Sigmoid colon (tissue), 4 donors: ENCODE results near the gene ADAMTS7.

Source experiments
- CTCF ChIP-seq, 4 experiments: fragments of 450-650 bp in 3 of 4; fragments of 200-600 bp in 1 of 4; IDR thresholded peaks; one replicate each; pipeline ENCODE4 v1.5.1; 2016 to 2019; ENCODE audit warnings: antibody characterized with exemption in 4 of 4, mild to moderate bottlenecking in 3 of 4, moderate library complexity in 2 of 4
- EP300 ChIP-seq, 4 donors: sonication (generic); formaldehyde crosslinking; IDR thresholded peaks; one replicate each; pipeline ENCODE4 v1.6.1; 2017; ENCODE audit warnings: antibody characterized with exemption in 4 of 4
- POLR2A ChIP-seq, 2 donors: fragments of 450-650 bp; IDR thresholded peaks; one replicate each; pipeline ENCODE4 v1.6.1; 2016; ENCODE audit warnings: antibody characterized with exemption in 2 of 2, mild to moderate bottlenecking in 2 of 2, moderate library complexity in 2 of 2
- POLR2AphosphoS5 ChIP-seq, 4 donors: sonication (generic); formaldehyde crosslinking; IDR thresholded peaks; one replicate each; pipeline ENCODE4 v1.6.1; 2017; ENCODE audit warnings: antibody characterized with exemption in 4 of 4

GRCh38 chr15:78740904-78741274, 70.4 kb downstream of the ADAMTS7 start:
- TF ChIP-seq EP300 (IDR thresholded peaks at IDR 0.05) (no peak), CTCF (IDR thresholded peaks at IDR 0.05) (no peak), POLR2AphosphoS5 (IDR thresholded peaks at IDR 0.05) (no peak), POLR2A (IDR thresholded peaks at IDR 0.05) (no peak)
